PFSK-1 (cell line): ENCODE results near the gene GPC4.

ENCODE experiments used
- FOXP2 ChIP-seq: optimal IDR thresholded peaks from 2 replicates; pipeline ENCODE3; 2011; ENCODE audit warnings: borderline replicate concordance, control low read depth, inconsistent platforms; ENCODE audit not compliant: insufficient read depth; ENCODE audit errors: extremely low read length, extremely low read depth
- POLR2AphosphoS5 ChIP-seq: IDR thresholded peaks from 2 replicates; pipeline ENCODE4 v1.6.1; 2012; ENCODE audit warnings: low read depth, mild to moderate bottlenecking, control low read depth, low read length, moderate library complexity
- REST ChIP-seq, 2 experiments: IDR thresholded peaks; 2 replicates each; pipeline versions ENCODE4 v1.6.1 to v1.8.0; 2011 to 2012; ENCODE audit warnings: low read depth in 2 of 2, low read length in 2 of 2, control low read depth in 1 of 2, inconsistent platforms in 1 of 2, mild to moderate bottlenecking in 1 of 2, moderate library complexity in 1 of 2; ENCODE audit not compliant: insufficient read depth in 1 of 2
- SIN3A ChIP-seq: IDR thresholded peaks from 2 replicates; pipeline ENCODE4 v1.6.1; 2012; ENCODE audit warnings: mild to moderate bottlenecking, low read length, moderate library complexity, borderline replicate concordance; ENCODE audit not compliant: insufficient read depth
- TAF1 ChIP-seq: IDR thresholded peaks from 2 replicates; pipeline ENCODE4 v1.6.1; 2012; ENCODE audit warnings: low read length, control low read depth, borderline replicate concordance; ENCODE audit not compliant: insufficient read depth

- TF ChIP-seq POLR2AphosphoS5 (no peak), SIN3A (no peak), TAF1 (no peak), REST (IDR thresholded peaks at IDR 0.05; ENCODE audit: insufficient read depth in 1 of 2, low read depth in 2 of 2, low read length in 2 of 2) (no peak), FOXP2 (no peak)
Measured at GRCh38 chrX:133273180-133273579, 142.1 kb downstream of the GPC4 start.
